ENCODE data around the gene BMP2K.
"Not testable (repeated sequence)": the region's sequence is repeated elsewhere in the genome, so short reads cannot be mapped to it uniquely, and the experiment has no call there.

Gene BMP2K

GRCh38 chr4:78863254-78863869 lies 87.2 kb downstream of the BMP2K start:
- no peak for DNase-seq (ENCODE audit: low read depth, low spot score)

GRCh38 chr4:78863991-78864390 lies 87.8 kb downstream of the BMP2K start:
- no peak for DNase-seq (ENCODE audit: low read depth, low spot score)

DNA sequence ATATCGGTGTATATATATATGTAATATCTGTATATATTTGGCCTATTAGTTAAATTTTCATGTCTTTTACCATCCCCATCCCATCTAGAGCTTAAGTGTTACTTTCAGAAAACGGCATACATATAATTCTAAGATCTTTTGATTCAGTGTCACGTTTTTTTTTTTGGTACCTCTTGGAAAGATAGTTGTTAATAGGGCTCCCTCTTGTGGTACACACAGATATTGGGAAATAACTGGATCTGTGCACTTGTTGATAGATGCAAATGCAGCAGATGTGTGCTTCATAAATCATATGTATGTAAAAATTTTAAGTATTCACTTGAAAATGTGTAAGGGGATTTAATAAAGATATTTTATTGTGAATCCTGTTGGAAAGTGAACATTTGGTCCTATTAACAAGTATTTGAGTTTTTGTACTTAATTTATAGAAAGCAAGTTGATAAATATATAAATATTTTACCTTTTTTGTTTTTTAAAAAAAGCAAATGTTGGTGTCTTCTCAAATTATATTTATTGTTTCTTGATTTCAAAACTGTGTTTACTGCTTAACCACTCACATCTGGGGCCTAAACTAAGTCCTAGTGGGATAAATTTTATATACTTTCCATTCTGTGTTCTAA lies 88.4 kb downstream of the BMP2K start:
- DNase-seq (ENCODE audit: low read depth, low spot score): no peak

DNA sequence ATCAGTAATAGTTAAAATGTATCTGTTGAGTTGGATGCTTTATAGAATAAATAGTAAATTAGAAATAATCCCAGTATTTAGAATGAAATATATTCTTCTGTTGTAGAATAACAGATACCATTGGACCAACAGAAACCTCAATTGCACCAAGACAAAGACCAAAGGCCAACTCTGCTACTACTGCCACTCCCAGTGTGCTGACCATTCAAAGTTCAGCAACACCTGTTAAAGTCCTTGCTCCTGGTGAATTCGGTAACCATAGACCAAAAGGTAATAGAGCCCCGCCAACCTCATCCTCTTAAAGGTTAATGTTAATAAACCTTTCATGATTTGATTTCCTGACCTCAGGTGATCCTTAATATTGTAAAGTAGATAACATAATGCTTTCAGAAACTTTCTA lies 89.3 kb downstream of the BMP2K start:
- DNase-seq (ENCODE audit: low read depth, low spot score): no peak

DNA sequence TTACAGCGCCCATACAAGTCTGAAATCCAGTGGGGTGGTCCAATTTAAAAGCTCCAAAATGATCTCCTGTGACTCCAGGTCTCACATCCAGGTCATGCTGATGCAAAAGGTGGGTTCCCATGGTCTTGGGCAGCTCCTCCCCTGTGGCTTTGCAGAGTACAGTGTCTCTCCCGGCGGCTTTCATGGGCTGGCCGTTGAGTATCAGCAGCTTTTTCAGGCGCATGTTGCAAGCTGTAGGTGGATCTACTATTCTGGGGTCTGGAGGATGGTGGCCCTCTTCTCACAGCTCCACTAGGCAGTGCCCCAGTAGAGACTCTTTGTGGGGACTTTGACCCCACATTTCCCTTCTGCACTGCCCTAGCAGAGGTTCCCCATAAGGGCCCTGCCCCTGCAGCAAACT lies 92.6 kb downstream of the BMP2K start:
- DNase-seq (ENCODE audit: low read depth, low spot score): not testable (repeated sequence)

DNA sequence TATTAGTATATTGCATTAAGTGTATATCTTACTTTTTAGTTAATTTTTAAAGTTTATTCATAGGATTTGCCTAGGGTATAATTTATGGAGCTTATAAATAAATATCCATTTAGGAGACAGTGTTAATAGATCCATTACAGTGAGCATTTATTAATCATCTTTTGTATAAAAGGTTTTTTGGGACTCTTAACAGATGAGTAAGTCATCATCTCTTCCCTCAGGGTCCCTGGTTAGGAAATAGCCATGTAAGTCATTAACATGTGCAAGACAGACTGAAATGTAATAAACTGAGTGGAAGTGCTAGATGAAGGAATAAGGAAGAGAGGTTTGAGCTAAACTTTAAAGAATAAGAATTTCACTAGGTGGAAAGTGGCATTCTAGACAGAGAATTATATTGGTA lies 93.9 kb downstream of the BMP2K start:
- DNase-seq (ENCODE audit: low read depth, low spot score): no peak

- DNase-seq (ENCODE audit: low read depth, low spot score): no peak
Observed at GRCh38 chr4:78876568-78877320, 100.6 kb downstream of the BMP2K start.

GRCh38 chr4:78878031-78878430 lies 101.9 kb downstream of the BMP2K start:
- DNase-seq (ENCODE audit: low read depth, low spot score): no peak

GRCh38 chr4:78880874-78881492 lies 104.8 kb downstream of the BMP2K start:
- DNase-seq (ENCODE audit: low read depth, low spot score): no peak

GRCh38 chr4:78885598-78885997 lies 109.4 kb downstream of the BMP2K start:
- no peak for DNase-seq (ENCODE audit: low read depth, low spot score)

DNA sequence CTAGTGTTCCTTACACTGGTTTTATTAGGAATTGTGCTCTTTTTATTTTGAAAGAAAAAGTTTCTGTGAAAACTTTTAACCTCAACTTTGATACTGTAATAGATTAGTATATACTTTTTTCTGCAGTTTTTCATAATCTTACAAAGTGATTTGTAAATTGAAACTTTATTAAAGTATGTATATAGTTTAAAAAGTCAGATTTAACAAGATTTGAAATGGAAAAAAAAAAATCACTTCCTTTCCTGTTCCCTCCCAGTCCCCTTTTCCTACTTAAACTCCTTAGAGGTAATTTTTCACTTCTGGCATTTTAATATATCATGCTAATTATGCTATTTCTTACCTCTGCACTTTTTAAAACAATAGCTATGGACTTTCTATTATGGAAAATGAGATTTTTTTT lies 113.8 kb downstream of the BMP2K start:
- DNase-seq (ENCODE audit: low read depth, low spot score): no peak

DNA sequence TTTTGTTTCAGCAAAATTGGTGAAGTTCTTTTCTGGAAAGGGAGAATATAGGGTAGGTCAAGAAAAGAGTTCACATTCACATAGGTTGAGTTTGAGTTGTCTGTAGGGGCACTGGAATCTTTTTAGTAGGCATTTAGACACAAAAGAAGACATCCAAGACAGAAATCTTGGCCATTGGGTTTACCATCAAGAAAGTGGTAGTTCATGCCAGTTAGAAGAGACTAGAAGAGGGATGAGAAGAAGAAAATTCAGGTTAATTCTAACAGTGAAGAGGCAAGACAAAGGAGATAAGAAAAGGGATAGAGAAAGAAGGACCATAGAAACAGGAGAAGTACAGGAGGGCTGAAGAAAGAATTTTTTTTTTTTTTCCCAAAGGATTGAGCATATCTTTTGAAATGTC lies 123.2 kb downstream of the BMP2K start:
- DNase-seq (ENCODE audit: low read depth, low spot score): no peak

- DNase-seq (ENCODE audit: low read depth, low spot score): no peak
Observed at GRCh38 chr4:78901882-78902281, 125.7 kb downstream of the BMP2K start.

DNA sequence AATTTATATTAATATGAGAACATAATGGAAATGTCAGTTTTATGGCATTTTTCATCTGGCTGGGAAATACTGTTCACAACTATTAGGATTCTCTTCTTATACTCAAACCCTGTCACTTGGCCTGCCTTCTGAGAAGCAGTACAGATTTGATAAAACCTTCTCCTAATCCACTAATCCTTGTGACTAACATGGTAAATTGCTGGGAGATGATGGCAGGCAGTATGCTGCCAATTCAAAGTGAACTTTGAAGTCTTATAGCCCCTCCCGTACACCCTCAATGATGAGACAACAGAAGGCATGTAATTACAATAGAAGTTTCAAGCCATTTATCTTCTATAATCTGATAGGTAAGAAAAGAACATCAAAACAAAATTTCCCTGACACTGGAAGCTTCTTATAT lies 126.1 kb downstream of the BMP2K start:
- DNase-seq (ENCODE audit: low read depth, low spot score): no peak

- no peak for DNase-seq (ENCODE audit: low read depth, low spot score)
Observed at GRCh38 chr4:78904143-78904542, 128.0 kb downstream of the BMP2K start.

GRCh38 chr4:78907638-78908037 lies 131.5 kb downstream of the BMP2K start:
- DNase-seq (ENCODE audit: low read depth, low spot score): no peak

DNA sequence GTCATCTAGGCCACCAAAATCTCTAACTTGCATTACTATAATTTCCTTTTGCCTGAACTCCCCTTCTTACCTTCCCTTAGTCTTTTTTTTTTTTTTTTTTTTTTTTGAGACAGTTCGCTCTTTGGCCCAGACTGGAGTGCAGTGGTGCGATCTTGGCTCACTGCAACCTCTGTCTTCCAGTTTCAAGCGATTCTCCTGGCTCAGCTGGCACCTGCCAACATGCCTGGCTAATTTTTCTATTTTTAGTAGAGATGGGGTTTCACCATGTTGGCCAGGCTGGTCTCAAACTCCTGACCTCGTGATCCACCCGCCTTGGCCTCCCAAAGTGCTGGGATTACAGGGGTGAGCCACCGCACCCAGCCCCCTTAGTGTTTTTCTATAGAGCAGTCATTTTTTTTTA lies 132.8 kb downstream of the BMP2K start:
- DNase-seq (ENCODE audit: low read depth, low spot score): not testable (repeated sequence)

DNA sequence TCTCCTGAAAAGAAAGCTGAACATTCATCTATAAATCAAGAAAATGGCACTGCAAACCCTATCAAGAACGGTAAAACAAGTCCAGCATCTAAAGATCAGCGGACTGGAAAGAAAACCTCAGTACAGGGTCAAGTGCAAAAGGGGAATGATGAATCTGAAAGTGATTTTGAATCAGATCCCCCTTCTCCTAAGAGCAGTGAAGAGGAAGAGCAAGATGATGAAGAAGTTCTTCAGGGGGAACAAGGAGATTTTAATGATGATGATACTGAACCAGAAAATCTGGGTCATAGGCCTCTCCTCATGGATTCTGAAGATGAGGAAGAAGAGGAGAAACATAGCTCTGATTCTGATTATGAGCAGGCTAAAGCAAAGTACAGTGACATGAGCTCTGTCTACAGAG lies 134.5 kb downstream of the BMP2K start:
- DNase-seq (ENCODE audit: low read depth, low spot score): no peak

- no peak for DNase-seq (ENCODE audit: low read depth, low spot score)
Observed at GRCh38 chr4:78922207-78922606, 146.1 kb downstream of the BMP2K start.

- no peak for DNase-seq (ENCODE audit: low read depth, low spot score)
Observed at GRCh38 chr4:78923464-78924312, 147.5 kb downstream of the BMP2K start.

GRCh38 chr4:78926826-78927225 lies 150.7 kb downstream of the BMP2K start:
- DNase-seq (ENCODE audit: low read depth, low spot score): no peak

- DNase-seq (ENCODE audit: low read depth, low spot score): no peak
Observed at GRCh38 chr4:78928835-78929234, 152.7 kb downstream of the BMP2K start.
